ENCODE results near the gene NLRP12.
"Not testable (repeated sequence)": the region's sequence is repeated elsewhere in the genome, so short reads cannot be mapped to it uniquely, and the experiment has no call there.

The NLRP12 gene

GRCh38 chr19:53838446-53838845, 14.3 kb upstream of the NLRP12 start:
- H3K4me3 ChIP-seq (ENCODE audit: low read depth, low read length); H3K27ac ChIP-seq (ENCODE audit: extremely low read depth, low read depth, low read length); H3K4me1 ChIP-seq (ENCODE audit: control insufficient read depth, insufficient read depth, low read length); H3K36me3 ChIP-seq (ENCODE audit: control insufficient read depth in 2 of 2, insufficient read depth in 1 of 2, low read length in 2 of 2); CTCF ChIA-PET; H3K9me3 ChIP-seq (ENCODE audit: control insufficient read depth, insufficient read depth, low read depth, low read length); POLR2A ChIA-PET: not testable (repeated sequence)

- POLR2A ChIA-PET; H3K4me1 ChIP-seq (ENCODE audit: control insufficient read depth, insufficient read depth, low read length); H3K36me3 ChIP-seq (ENCODE audit: control insufficient read depth in 2 of 2, insufficient read depth in 1 of 2, low read length in 2 of 2); H3K4me3 ChIP-seq (ENCODE audit: low read depth, low read length); H3K27ac ChIP-seq (ENCODE audit: extremely low read depth, low read depth, low read length); H3K9me3 ChIP-seq (ENCODE audit: control insufficient read depth, insufficient read depth, low read depth, low read length): not testable (repeated sequence)
- CTCF ChIA-PET = interaction anchor here (1.1 kb wide), 1 partner anchor 192 kb away, joined by 4 read pairs; no protein-coding TSS in a partner anchor
These were observed 8.7 kb upstream of the NLRP12 start for GRCh38 chr19:53832861-53833260.

- no peaks in the 10 kb centered on the region for H3K4me1 ChIP-seq (ENCODE audit: control insufficient read depth, insufficient read depth, low read length)
- no peak for TF ChIP-seq ZFP37 (tag by site-specific recombination; IDR thresholded peaks at IDR 0.05)
- TF ChIP-seq GLI4 (tag by site-specific recombination; IDR thresholded peaks at IDR 0.05) = no peak
- no peak for TF ChIP-seq KLF8 (tag by site-specific recombination; IDR thresholded peaks at IDR 0.05)
- no peak for TF ChIP-seq KLF16 (tag by site-specific recombination; IDR thresholded peaks at IDR 0.05)
- no peak for TF ChIP-seq ZNF362 (tag by site-specific recombination; IDR thresholded peaks at IDR 0.05)
- no peak for TF ChIP-seq KLF17 (tag by site-specific recombination; IDR thresholded peaks at IDR 0.05)
- no peak for TF ChIP-seq REPIN1 (tag by site-specific recombination; IDR thresholded peaks at IDR 0.05; ENCODE audit: low read depth)
- TF ChIP-seq ZNF585B (tag by site-specific recombination; IDR thresholded peaks at IDR 0.05) = no peak
- TF ChIP-seq ELK4 (IDR thresholded peaks at IDR 0.05; ENCODE audit: borderline replicate concordance, low read depth, low read length) = no peak
- no peak for TF ChIP-seq ZXDB (tag by site-specific recombination; IDR thresholded peaks at IDR 0.05)
- no peak for TF ChIP-seq TRIM28 (IDR thresholded peaks at IDR 0.05; ENCODE audit: borderline replicate concordance, low read length)
- TF ChIP-seq ZNF398 (tag by site-specific recombination; IDR thresholded peaks at IDR 0.05) = no peak
- no peak for TF ChIP-seq ZNF426 (tag by site-specific recombination; IDR thresholded peaks at IDR 0.05)
- no peak for TF ChIP-seq OSR2 (tag by site-specific recombination; IDR thresholded peaks at IDR 0.05)
- no peak for TF ChIP-seq ZNF140 (tag by site-specific recombination; IDR thresholded peaks at IDR 0.05)
- H3K9me3 ChIP-seq (ENCODE audit: control insufficient read depth, insufficient read depth, low read depth, low read length) = no peaks in the 10 kb centered on the region
- no peak overlapping the region for H3K27ac ChIP-seq (ENCODE audit: extremely low read depth, low read depth, low read length)
- ChIA-PET CTCF (interaction anchor here (1.2 kb wide), 1 partner anchor 19 kb away, joined by 3 read pairs; no protein-coding TSS in a partner anchor), POLR2A (no interaction called here)
- H3K4me3 ChIP-seq (ENCODE audit: low read depth, low read length) = no peak overlapping the region
- no peaks in the 10 kb centered on the region for H3K36me3 ChIP-seq (ENCODE audit: control insufficient read depth in 2 of 2, insufficient read depth in 1 of 2, low read length in 2 of 2)
These were observed 4.4 kb upstream of the NLRP12 start for GRCh38 chr19:53828531-53828930.
